ENCODE measurements around the gene ZNF599.
A peak's percentile ranks its signal among the peaks of the same experiment; 100 is the strongest.

ZNF599 gene

DNA sequence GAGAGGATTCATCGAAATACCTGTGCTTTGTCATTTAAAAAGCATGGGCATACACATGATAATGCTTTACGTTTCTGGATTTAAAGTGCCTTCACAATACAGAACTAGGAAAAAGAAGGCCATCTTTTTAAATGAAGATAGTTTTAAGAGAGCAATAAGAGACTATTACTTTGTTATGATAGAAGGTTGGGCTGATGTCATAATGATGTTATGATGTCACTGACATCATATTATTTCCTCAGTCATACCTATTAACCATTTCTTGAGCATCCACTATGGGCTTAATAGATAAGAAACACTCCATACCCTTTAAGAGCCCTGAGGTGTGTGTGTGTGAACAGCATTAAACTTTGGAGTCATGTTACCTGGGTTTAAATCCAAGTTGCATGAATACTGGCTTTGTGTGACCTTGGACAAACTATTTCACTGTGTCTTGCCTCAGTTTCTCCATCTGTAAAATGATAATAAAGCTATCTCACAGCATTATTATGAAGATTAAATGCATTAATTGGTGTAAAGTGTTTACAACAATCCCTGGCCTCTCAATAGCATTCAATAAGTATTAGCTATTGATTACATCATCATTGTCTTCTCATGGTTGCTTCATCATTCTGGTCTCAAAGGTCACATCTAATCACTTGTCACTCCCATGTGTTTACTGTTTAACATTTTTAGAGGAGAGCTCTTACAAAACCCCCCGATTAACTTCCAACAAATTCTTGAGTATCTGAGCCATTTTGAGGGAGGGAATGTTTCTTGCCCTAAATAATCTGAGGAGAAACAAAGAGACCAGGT is 27.9 kb downstream of the ZNF599 start:
- no peak for DNase-seq (ENCODE audit: low spot score)

- DNase-seq (ENCODE audit: low spot score) = peak; percentile 58
Observed at GRCh38 chr19:34734537-34735103, 38.4 kb downstream of the ZNF599 start.

DNA sequence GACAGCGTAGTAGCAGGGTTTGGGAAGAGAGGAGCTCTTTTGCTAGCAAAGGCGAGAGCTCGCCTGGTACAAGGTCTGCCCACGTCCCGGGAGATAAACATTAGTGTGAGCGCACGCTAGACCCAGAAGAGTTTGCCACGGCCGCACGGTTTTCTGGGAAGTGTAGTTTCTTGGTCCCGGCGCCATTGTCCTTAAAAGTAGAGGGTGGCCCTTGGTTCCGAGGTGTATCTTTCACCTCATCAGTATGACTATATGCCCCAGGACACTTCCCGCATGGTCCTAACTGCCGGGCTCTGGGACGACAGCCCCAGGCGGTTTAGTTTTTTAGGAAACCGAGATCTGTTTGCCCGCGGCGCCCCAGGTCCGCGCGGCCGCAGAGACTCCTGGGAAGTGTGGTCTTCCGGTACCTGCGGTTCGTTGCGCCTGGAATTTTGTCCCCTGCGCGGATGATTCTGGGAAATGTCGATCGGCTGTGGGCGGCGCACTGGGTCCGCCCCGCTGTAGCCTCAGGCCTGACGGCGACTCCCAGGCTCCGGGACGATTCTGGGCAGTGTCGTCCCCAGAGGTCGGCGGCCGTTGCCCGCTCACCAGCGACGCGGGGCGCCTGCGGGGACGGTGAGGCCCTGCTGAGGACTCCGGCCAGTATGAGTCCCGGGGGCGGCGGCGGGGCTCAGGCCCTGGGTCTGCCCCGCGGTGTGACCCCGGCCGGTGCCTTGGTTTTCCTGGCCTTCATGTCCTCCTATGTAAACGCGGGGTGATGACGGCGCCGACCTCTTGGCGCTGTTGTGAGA is 39.1 kb downstream of the ZNF599 start, which contains the start of gene ZNF181:
Gene ZNF181, plus strand, starts transcription at position 498 of the 791 bp plus-strand sequence. CDS start 795 bp downstream, outside the sequence.
- peak; percentile 81 for DNase-seq (ENCODE audit: low spot score)

GRCh38 chr19:34733266-34733745 is 39.7 kb downstream of the ZNF599 start:
- peak; percentile 41 for DNase-seq (ENCODE audit: low spot score)

DNA sequence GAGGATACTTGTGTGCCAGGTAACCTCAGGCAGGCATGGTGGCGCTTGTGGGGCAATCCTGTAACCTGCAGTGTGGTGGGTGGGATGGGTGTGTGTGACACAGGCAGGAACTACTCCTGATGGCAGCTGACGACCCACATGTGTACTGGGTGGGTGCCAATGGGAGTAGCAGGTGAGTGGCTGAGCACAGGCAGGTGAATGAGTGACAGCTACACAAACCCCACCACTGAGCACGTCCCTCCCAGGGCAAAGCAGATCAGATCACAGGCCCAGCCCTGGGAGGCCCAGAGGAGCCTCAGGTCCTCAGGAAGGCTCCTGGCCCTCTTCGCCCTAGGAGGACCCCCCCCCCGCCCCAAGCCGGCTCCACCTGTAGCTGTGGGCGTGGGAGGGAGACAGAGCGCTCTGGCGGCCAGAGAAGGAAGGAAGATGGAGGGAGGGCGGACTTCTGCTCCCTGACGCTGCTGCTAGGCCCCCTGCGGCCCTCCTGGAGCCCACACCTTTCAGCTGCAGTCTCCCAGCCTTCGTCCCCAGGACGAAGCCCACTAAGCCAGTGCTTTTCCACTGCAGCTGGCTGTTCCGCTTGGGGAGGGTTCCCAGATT is 40.3 kb downstream of the ZNF599 start:
- no peak for DNase-seq (ENCODE audit: low spot score)

GRCh38 chr19:34731964-34732363 is 41.1 kb downstream of the ZNF599 start:
- DNase-seq (ENCODE audit: low spot score) = no peak

GRCh38 chr19:34731019-34731829 is 41.8 kb downstream of the ZNF599 start:
- DNase-seq (ENCODE audit: low spot score) = no peak

DNA sequence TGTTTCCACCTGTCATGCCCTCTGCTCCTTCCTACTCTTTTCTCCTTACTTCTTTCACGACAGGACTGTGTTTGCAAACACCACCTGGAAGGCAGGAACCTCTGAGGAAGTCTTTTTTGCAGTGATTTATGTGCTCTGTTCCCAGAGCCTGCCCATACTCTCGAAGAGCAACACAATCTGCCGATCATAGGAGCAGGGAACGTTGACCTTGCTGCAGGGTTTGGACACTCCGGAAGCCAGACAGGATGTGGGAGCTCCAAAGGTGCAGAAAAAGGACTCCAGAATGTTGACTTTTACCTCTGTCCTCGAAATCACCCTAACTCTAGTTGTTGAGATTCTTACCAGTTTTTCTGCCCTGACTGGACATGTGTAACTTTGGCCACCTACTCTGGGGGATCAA is 47.6 kb downstream of the ZNF599 start:
- DNase-seq (ENCODE audit: low spot score) = no peak

- DNase-seq (ENCODE audit: low spot score) = no peak
Observed at GRCh38 chr19:34722353-34722752, 50.7 kb downstream of the ZNF599 start.

DNA sequence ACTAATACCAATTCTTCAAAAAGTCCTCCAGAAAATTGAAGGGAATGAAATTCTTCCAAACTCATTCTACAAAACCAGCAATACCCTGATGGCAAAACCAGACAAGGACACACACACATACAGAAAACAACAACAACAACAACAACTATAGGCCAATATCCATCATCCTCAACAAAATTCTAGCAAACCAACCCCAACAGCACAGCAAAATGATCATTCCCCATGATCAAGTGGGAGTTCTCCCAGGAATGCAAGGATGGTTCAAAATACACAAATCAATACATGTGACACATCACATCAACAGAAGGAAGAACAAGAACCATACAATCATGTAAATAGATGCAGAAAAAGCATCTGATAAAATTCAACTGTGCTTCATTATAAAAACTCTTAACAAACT is 57.7 kb downstream of the ZNF599 start:
- no peak for DNase-seq (ENCODE audit: low spot score)

- no peak for DNase-seq (ENCODE audit: low spot score)
Observed at GRCh38 chr19:34713262-34713637, 59.8 kb downstream of the ZNF599 start.

DNA sequence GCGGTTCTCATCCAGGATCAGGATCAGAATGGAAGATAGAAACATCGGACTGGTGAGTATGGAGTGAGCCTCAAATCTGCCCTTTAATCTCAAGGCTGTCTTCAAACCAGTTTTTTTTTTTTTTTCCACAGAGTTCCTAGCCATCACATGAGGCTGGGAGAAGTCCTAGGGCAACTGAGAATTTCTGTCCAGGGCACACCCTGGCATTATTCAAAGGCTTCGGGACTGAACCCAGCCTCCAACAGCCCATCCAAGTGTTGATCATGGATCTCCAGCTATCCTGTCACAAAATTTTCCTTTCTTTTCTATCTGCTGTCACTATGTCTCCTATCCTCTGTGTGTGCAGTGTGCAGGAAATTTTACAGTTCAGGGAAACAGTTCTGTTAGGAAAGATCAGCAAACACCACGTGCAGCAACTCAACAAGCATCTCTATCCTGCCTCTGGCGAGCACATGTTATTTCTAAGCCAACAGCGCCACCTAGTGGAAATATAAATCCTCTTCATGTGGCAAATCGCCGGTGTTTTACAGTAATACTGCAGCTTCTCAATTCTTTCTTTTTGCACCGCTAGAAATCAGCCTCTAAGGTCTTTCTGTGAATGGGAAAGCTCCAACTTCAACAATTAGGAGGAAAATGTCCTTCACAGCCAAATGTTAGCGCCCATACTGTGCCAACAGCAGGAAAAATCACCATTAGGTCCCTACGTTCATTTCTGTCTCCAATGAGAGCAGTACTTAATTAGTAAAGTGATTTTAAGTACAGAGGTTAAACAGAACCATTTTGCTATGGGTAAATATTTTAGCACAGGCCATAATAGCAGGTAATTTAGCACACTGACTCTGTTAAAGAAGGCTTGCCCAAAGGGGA is 60.4 kb downstream of the ZNF599 start:
- peak; percentile 72 for DNase-seq (ENCODE audit: low spot score)

- DNase-seq (ENCODE audit: low spot score) = no peak
Observed at GRCh38 chr19:34711890-34712289, 61.1 kb downstream of the ZNF599 start.

All from activated CD4-positive, alpha-beta T cell treated with anti-CD3 and anti-CD28 coated beads, Interleukin-2, Interleukin-4, amounts not matched to agents 100 ng/mL and 50 ng/mL, durations not matched to agents 16 hours and 8 hours (primary cell).